DMS 273 (cell line): ENCODE results near the gene HSP90AB1.
"Not testable (repeated sequence)": the region's sequence is repeated elsewhere in the genome, so short reads cannot be mapped to it uniquely, and the experiment has no call there.

Experiments used
- DNase-seq: peaks from one replicate; lab custom pipeline; 2025; ENCODE audit not compliant: unreplicated experiment; lab: John Stamatoyannopoulos, UW

The HSP90AB1 gene

DNA sequence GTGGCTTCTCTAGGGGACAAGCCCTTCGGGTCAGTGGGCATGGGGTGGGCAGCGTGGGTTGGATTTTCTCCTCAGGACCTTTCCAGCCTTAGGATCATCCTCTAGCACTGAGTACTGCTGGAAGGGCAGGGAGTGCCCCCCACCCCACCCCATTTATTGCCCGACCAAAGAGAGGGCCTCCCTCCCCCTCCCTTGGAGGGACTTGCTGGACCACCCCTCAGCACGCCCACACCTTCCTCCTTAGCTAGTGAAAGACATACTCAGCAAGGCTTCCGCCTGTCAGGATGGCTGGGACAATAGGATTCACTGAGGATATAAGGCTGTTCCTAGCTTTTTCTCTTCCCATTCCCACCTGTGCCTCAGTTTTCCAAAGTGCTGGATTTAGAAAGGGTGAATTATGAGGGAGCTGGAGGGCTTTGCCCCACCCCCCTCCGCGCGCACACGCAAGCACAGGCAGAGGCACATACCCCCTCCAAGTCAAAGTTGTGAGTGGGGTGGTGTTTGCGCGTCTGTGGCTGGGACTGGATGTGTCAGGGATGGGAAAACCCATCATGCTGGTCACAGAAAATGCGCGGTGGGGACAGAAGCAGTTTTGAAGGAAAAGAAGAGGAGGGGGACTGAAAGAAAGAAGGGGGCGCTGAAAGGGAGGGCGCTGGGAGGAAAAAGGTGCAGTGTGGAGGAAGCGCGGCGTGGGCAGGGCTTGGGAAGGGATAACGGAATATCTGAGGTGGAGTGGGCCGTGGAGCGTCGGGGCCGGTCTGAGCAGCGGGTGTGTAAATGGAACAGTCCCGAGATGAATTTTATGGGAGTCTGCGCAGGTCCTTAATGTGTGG is 24.2 kb upstream of the HSP90AB1 start:
- no peak for DNase-seq

- peak; percentile 92 for DNase-seq
Observed at GRCh38 chr6:44223319-44224028, 23.4 kb upstream of the HSP90AB1 start, which contains the start of gene SLC29A1. SLC29A1 (plus strand) TSS chr6:44223595; CDS start chr6:44227314, 3,719 bp downstream.

GRCh38 chr6:44224029-44224964 is 22.6 kb upstream of the HSP90AB1 start:
- peak; percentile 66 for DNase-seq

DNA sequence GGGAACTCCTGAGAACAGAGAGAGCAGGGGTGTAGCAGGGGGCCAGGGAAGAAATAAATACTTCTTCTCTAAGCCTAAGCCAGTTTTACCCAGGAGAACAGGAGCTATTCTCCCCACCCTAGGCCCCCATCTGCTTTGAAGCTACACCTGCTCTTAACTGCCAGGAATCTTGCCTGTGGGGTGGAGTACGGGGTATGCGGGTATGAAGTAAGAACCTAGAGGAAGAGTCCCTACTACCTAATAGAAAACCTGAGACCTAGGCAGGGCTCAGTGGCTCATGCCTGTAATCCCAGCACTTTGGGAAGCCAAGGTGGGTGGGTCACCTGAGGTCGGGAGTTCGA is 22.0 kb upstream of the HSP90AB1 start:
- DNase-seq, result no peak

GRCh38 chr6:44225579-44226325 is 21.1 kb upstream of the HSP90AB1 start:
- DNase-seq, result no peak

GRCh38 chr6:44226368-44227147 is 20.3 kb upstream of the HSP90AB1 start:
- DNase-seq, result no peak

DNA sequence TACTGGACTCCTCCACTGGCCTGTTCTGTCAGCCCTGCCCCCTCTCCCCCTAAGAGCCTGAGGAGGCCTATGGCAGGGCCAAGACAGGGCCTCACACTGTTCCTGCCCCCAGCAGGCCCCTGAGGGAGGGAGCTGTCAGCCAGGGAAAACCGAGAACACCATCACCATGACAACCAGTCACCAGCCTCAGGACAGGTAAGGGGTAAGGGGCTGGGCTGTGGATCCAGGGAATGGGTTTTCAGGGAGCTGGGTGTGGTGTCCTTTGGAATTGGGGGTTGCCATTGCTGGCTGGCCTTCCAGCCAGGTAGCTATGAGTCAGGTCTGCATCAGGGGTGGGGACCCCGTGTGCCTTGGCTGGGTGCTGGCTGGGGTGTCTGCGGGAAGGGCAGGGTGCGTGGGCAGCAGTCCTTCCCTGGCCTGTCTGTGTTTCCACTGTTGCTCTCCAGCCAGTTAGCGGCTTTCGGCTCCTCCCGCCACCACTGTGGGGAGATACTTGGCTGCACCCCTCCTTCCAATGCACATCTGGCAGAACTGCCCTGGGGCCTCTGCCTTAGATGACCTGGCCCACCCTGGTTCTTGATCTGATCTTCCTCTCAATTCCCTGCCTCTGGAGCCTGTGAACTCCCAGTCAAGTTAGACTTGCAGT is 19.6 kb upstream of the HSP90AB1 start:
- DNase-seq, result no peak

- DNase-seq, result no peak
Observed at GRCh38 chr6:44228031-44228430, 18.9 kb upstream of the HSP90AB1 start.

DNA sequence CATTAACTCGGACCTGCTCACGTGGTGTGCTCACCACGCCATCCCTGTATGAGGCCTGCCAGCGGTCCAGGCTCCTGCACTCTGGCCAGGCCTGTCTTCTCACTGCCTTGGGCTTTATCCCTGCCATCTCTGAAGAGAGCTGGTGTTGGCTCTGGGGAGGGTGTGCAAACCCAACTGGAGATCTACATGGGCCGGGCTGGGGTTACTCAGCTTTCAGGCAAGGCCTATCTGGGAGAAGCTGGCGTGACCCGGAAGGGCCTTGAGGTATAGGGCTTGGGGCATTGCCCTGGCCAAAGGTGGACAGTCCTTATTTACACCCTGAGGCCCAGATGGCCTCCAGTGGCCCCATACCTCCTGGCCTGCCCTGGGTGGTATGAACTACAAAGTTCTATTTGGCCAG is 18.5 kb upstream of the HSP90AB1 start:
- no peak for DNase-seq

- no peak for DNase-seq
Observed at GRCh38 chr6:44228836-44229235, 18.1 kb upstream of the HSP90AB1 start.

GRCh38 chr6:44229376-44230033 is 17.4 kb upstream of the HSP90AB1 start:
- no peak for DNase-seq

DNA sequence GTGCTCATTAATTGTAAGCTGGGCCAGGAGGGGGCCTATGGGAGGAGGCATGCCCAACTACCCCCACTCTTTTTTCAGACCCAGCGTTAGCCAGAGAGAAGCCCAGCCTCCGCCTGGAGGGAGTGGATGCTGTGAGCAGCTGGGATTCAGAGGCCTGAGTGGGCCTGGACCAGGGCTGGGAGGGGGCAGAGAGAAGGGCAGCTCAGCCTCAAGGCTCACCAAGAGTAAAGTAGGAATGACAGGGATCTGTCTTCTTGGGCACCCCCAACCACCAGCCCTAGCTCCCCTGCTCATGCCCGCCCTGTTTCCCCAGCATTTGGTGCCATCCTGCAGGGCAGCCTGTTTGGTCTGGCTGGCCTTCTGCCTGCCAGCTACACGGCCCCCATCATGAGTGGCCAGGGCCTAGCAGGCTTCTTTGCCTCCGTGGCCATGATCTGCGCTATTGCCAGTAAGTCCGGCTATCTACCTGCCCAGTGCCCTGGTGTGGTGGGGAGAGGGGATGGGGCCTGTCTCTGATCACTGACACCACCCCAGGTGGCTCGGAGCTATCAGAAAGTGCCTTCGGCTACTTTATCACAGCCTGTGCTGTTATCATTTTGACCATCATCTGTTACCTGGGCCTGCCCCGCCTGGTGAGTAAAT is 16.7 kb upstream of the HSP90AB1 start:
- no peak for DNase-seq

- not testable (repeated sequence) for DNase-seq
Observed at GRCh38 chr6:44231426-44231825, 15.5 kb upstream of the HSP90AB1 start.

DNA sequence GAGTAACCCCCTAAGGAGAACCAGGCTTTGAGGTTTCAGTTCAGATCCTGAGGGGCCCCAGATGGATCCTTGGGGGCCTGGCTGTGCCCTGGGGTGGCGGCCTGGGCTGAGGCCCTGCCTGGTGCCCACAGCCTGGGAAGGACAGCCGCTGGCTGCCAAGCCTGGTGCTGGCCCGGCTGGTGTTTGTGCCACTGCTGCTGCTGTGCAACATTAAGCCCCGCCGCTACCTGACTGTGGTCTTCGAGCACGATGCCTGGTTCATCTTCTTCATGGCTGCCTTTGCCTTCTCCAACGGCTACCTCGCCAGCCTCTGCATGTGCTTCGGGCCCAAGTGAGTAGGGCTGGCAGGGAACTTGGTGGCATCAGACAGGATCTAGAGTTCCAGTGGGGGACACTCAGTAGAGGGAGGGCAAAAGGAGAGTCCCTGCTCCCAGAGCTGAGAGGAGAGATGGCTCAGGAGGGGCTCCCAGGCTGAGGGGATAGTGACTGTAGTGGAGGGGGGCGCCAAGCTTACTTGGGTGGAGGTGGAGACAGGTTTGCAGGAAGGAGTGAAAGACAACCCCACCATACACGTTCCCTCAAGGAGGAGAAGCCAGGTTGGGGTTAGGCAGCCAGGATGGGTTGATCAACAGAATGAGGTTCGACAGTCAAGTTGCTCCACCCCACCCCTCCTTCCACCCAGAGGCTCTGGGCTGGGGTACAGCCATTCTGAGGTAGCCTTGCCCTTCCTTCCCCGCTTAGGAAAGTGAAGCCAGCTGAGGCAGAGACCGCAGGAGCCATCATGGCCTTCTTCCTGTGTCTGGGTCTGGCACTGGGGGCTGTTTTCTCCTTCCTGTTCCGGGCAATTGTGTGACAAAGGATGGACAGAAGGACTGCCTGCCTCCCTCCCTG is 14.0 kb upstream of the HSP90AB1 start:
- no peak for DNase-seq

DNA sequence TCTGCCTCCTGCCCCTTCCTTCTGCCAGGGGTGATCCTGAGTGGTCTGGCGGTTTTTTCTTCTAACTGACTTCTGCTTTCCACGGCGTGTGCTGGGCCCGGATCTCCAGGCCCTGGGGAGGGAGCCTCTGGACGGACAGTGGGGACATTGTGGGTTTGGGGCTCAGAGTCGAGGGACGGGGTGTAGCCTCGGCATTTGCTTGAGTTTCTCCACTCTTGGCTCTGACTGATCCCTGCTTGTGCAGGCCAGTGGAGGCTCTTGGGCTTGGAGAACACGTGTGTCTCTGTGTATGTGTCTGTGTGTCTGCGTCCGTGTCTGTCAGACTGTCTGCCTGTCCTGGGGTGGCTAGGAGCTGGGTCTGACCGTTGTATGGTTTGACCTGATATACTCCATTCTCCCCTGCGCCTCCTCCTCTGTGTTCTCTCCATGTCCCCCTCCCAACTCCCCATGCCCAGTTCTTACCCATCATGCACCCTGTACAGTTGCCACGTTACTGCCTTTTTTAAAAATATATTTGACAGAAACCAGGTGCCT is 13.3 kb upstream of the HSP90AB1 start:
- no peak for DNase-seq

DNA sequence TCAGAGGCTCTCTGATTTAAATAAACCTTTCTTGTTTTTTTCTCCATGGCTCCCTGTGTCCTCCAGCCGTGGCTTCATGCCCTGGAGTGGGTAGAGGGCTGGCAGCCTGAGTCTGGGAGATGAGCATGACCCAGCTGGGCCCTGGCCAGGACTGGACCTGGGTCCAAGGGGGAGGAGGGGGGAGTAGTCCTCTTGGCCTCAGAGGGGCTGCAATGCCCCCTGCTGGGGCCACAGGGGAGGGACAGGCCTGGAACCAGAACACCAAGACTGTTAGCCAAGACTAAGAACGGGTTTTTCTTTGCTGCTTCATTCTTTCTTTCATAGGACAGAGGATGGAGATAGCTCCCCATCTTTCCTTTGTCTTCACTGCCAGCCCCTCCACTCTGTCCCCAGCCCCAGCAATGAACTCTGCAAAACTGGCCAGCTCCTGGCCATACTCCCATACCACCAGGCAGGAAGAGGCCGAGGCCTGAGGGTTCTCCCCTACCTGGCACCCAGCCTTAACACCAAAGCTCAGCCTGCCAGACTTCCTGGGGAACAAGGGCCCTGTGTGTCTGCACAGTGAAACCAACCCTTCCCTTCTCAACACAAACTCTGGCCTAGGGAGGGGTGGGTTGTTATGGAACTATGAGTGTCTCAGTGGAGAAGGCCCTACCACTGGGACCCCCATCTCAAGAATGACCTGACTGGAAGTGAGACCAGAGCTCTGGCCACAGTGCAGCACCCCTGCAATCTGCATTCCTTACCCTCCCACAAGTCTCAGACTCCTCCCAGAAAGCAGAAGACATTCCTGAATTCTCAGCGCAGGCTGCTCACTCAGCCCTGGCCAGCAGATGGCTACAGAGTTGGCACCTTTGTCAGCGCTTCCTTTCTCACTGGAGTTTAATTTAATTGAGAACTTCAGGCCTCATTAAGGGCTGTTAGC is 12.5 kb upstream of the HSP90AB1 start:
- DNase-seq, result peak; percentile 82
